Endothelial cell of umbilical vein (primary cell): ENCODE data around the gene KRT79.

Experiments
- EZH2 ChIP-seq: IDR thresholded peaks from 2 replicates; pipeline ENCODE4 v1.6.1; 2012; ENCODE audit warnings: borderline replicate concordance, low read depth, mild to moderate bottlenecking, moderate library complexity, low read length, inconsistent platforms; ENCODE audit not compliant: severe bottlenecking
- JUN ChIP-seq: IDR thresholded peaks from 2 replicates; pipeline ENCODE4 v1.6.1; 2011; ENCODE audit warnings: borderline replicate concordance, low read depth; ENCODE audit not compliant: insufficient read length, insufficient read depth
- MYC ChIP-seq: IDR thresholded peaks from one replicate; pipeline ENCODE4 v1.6.1; 2011; ENCODE audit warnings: mild to moderate bottlenecking, low read depth, low read length
- POLR2A ChIP-seq: IDR thresholded peaks from 2 replicates; pipeline ENCODE4 v1.6.1; 2012; ENCODE audit warnings: low read depth, mild to moderate bottlenecking, control low read depth, low read length
- POLR2AphosphoS5 ChIP-seq: IDR thresholded peaks from 2 replicates; pipeline ENCODE4 v1.6.1; 2012; ENCODE audit warnings: low read depth, mild to moderate bottlenecking, control low read depth, low read length, moderate library complexity; ENCODE audit not compliant: insufficient read depth
- TF ChIP-seq, protein P1 (sequence below), 2 donors: IDR thresholded peaks; 1 replicate in 1 of 2; 2 replicates in 1 of 2; pipeline ENCODE4 v1.5.1; 2011; ENCODE audit warnings: low read length in 2 of 2, mild to moderate bottlenecking in 2 of 2, moderate library complexity in 2 of 2, control low read depth in 1 of 2, inconsistent platforms in 1 of 2, low read depth in 1 of 2; ENCODE audit not compliant: insufficient read depth in 1 of 2; ENCODE audit errors: extremely low read depth in 1 of 2

DNA sequence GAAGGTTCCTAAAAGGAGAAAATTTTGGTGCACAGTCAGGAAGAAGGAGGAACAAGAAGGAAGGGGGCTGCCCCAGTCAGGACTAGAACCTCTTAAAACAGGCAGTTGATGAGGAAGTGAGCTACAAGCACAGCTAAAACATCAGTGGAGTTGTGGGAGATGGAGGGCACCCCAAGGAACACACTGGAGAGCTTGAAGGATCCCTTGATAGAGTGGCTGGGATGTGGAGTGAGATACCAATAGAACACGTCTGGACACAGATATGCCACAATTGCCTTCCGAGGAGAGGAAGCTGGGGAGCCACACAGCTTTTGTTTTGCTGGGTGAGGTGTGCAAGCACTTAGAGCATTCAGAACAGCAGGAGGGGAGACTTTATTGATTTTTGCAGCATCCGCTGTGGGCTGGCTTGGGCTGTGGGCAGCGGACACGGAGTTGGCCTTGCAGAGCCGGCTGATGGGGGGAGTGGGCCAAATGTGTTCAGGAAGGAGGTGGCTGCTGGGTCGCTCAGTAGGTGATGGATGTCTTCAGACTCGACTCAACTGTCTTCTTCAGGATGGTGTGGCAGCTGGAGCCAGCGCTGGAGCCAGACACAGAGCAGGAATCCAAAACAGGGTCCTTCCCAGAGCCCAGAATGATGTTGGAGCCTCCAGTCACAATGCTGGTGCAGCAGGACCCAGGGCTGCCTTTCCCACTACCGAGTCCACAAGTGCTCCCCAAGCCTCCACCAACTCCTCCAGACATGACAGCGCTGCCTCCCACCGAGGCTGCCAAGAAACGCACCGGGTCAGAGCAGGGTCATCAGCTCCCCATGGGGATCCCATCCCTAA, 4.7 kb upstream of the KRT79 start:
- TF ChIP-seq, protein P1, sequence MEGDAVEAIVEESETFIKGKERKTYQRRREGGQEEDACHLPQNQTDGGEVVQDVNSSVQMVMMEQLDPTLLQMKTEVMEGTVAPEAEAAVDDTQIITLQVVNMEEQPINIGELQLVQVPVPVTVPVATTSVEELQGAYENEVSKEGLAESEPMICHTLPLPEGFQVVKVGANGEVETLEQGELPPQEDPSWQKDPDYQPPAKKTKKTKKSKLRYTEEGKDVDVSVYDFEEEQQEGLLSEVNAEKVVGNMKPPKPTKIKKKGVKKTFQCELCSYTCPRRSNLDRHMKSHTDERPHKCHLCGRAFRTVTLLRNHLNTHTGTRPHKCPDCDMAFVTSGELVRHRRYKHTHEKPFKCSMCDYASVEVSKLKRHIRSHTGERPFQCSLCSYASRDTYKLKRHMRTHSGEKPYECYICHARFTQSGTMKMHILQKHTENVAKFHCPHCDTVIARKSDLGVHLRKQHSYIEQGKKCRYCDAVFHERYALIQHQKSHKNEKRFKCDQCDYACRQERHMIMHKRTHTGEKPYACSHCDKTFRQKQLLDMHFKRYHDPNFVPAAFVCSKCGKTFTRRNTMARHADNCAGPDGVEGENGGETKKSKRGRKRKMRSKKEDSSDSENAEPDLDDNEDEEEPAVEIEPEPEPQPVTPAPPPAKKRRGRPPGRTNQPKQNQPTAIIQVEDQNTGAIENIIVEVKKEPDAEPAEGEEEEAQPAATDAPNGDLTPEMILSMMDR (IDR thresholded peaks at IDR 0.05; ENCODE audit: extremely low read depth in 1 of 2, insufficient read depth in 1 of 2, low read depth in 1 of 2, low read length in 2 of 2) = no peak
- TF ChIP-seq POLR2AphosphoS5 (no peak), POLR2A (no peak), JUN (no peak), EZH2 (no peak), MYC (no peak)
